ENCODE results near the gene SUPT3H. TPM values are rescaled to one million over a fixed set of nuclear protein-coding genes. Genes with fewer than 3 reads are reported as not detected.

The SUPT3H gene
- total and polyA plus RNA-seq, 4 donors = 0.85 to 4.8 (median 2.4) TPM

- peak overlapping the region; percentile 50 to 98 for H3K9ac ChIP-seq (ENCODE audit: low read depth in 1 of 2, low read length in 2 of 2)
- peak overlapping the region; percentile 98 to 99 for H3K27ac ChIP-seq (ENCODE audit: low read depth in 1 of 2, low read length in 2 of 2)
- no peaks in the 10 kb centered on the region for H3K27me3 ChIP-seq (ENCODE audit: control insufficient read depth in 4 of 4, insufficient read depth in 4 of 4, low read length in 3 of 4)
- H3K36me3 ChIP-seq (ENCODE audit: control insufficient read depth in 4 of 4, insufficient read depth in 3 of 4, low read depth in 1 of 4, low read length in 3 of 4) = no peaks in the 10 kb centered on the region
- H3K4me1 ChIP-seq (ENCODE audit: control insufficient read depth in 4 of 4, insufficient read depth in 4 of 4, low read length in 3 of 4) = peaks cover 0 to 8% (median 4%) of the 10 kb centered on the region in 4 donors
- no peak for TF ChIP-seq RAD21 (IDR thresholded peaks at IDR 0.05)
- TF ChIP-seq RXRA (IDR thresholded peaks at IDR 0.05) = no peak
- peak; percentile 15 for TF ChIP-seq TAF1 (conservative IDR thresholded peaks at IDR 0.05)
- peak; percentile 75 for DNase-seq (ENCODE audit: low spot score)
- no peaks in the 10 kb centered on the region for H3K9me3 ChIP-seq (ENCODE audit: control insufficient read depth in 4 of 4, low read length in 3 of 4)
- WGBS = under 1% methylated on average over 21 of the region's 21 CpGs
- peak overlapping the region; percentile 83 to 98 (median 95) for H3K4me3 ChIP-seq (ENCODE audit: low read depth in 1 of 3, low read length in 3 of 3)
Measured at GRCh38 chr6:45377043-45377553, 636 bp downstream of the SUPT3H start.

- no peaks in the 10 kb centered on the region for H3K36me3 ChIP-seq (ENCODE audit: control insufficient read depth in 4 of 4, insufficient read depth in 3 of 4, low read depth in 1 of 4, low read length in 3 of 4)
- no peaks in the 10 kb centered on the region for H3K27me3 ChIP-seq (ENCODE audit: control insufficient read depth in 4 of 4, insufficient read depth in 4 of 4, low read length in 3 of 4)
- no peak for DNase-seq (ENCODE audit: low spot score)
- peak overlapping the region; percentile 50 to 98 for H3K9ac ChIP-seq (ENCODE audit: low read depth in 1 of 2, low read length in 2 of 2)
- H3K4me1 ChIP-seq (ENCODE audit: control insufficient read depth in 4 of 4, insufficient read depth in 4 of 4, low read length in 3 of 4) = peaks cover 0 to 8% (median 4%) of the 10 kb centered on the region in 4 donors
- WGBS = 43% methylated on average over 11 of the region's 11 CpGs
- H3K4me3 ChIP-seq (ENCODE audit: low read depth in 1 of 3, low read length in 3 of 3) = peak overlapping the region; percentile 83 to 98 (median 95)
- H3K27ac ChIP-seq (ENCODE audit: low read depth in 1 of 2, low read length in 2 of 2) = peak overlapping the region; percentile 98 to 99
- TF ChIP-seq FOXA2 (IDR thresholded peaks at IDR 0.05) (no peak), YY1 (IDR thresholded peaks at IDR 0.05) (no peak), RXRA (IDR thresholded peaks at IDR 0.05) (no peak), ZBTB33 (IDR thresholded peaks at IDR 0.05) (no peak), NR2F2 (IDR thresholded peaks at IDR 0.05) (no peak), MAX (IDR thresholded peaks at IDR 0.05) (no peak), SP1 (IDR thresholded peaks at IDR 0.05) (no peak), EGR1 (IDR thresholded peaks at IDR 0.05; ENCODE audit: low read depth in 2 of 2) (no peak), TAF1 (conservative IDR thresholded peaks at IDR 0.05) (no peak), RAD21 (IDR thresholded peaks at IDR 0.05) (no peak), HNF4G (IDR thresholded peaks at IDR 0.05) (no peak), CTCF (IDR thresholded peaks at IDR 0.05; ENCODE audit: low read depth, low read length, missing input control) (no peak), FOXA1 (IDR thresholded peaks at IDR 0.05) (no peak), HNF4A (conservative IDR thresholded peaks at IDR 0.05) (no peak), GABPA (IDR thresholded peaks at IDR 0.05 in 1 of 2, conservative IDR thresholded peaks at IDR 0.05 in 1 of 2) (no peak), REST (IDR thresholded peaks at IDR 0.05) (no peak), JUND (IDR thresholded peaks at IDR 0.05) (no peak), ATF3 (IDR thresholded peaks at IDR 0.05) (no peak)
- no peaks in the 10 kb centered on the region for H3K9me3 ChIP-seq (ENCODE audit: control insufficient read depth in 4 of 4, low read length in 3 of 4)
Measured at GRCh38 chr6:45376310-45377042, 1.3 kb downstream of the SUPT3H start.
